ENCODE data around the gene MAN1A1.

MAN1A1 gene

GRCh38 chr6:119170103-119170446 lies 179.5 kb downstream of the MAN1A1 start:
- TF ChIP-seq FOXP2 (optimal IDR thresholded peaks at IDR 0.05; ENCODE audit: borderline replicate concordance, extremely low read depth, extremely low read length, insufficient read depth) (no peak), TAF1 (IDR thresholded peaks at IDR 0.05; ENCODE audit: borderline replicate concordance, insufficient read depth, low read length) (no peak), REST (IDR thresholded peaks at IDR 0.05; ENCODE audit: insufficient read depth in 1 of 2, low read depth in 2 of 2, low read length in 2 of 2) (no peak), POLR2AphosphoS5 (IDR thresholded peaks at IDR 0.05; ENCODE audit: low read depth, low read length) (no peak), SIN3A (IDR thresholded peaks at IDR 0.05; ENCODE audit: borderline replicate concordance, insufficient read depth, low read length) (no peak)

GRCh38 chr6:119166024-119166784 lies 183.4 kb downstream of the MAN1A1 start:
- TF ChIP-seq REST (IDR thresholded peaks at IDR 0.05; ENCODE audit: insufficient read depth in 1 of 2, low read depth in 2 of 2, low read length in 2 of 2): no peak
- no peak for TF ChIP-seq POLR2AphosphoS5 (IDR thresholded peaks at IDR 0.05; ENCODE audit: low read depth, low read length)
- TF ChIP-seq SIN3A (IDR thresholded peaks at IDR 0.05; ENCODE audit: borderline replicate concordance, insufficient read depth, low read length): no peak
- TF ChIP-seq TAF1 (IDR thresholded peaks at IDR 0.05; ENCODE audit: borderline replicate concordance, insufficient read depth, low read length): no peak
- TF ChIP-seq FOXP2 (optimal IDR thresholded peaks at IDR 0.05; ENCODE audit: borderline replicate concordance, extremely low read depth, extremely low read length, insufficient read depth): no peak

DNA sequence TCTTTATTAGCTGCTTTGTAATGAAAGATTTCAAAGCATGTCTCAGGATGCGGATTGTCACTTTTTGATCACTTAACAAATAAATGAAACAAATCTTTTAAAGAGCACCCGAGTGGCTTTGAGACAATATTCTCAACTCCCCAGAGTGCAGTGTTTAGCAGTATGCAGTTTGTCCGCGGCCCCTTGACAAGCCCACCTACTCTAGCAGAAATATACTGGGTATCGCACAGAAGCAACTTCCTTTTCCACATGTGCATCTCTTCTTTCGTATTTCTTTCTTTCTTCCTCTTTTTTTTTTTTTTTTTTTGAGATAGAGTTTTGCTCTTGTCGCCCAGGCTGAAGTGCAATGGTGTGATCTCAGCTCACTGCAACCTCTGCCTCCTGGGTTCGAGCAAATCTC lies 186.6 kb downstream of the MAN1A1 start:
- no peak for TF ChIP-seq TAF1 (IDR thresholded peaks at IDR 0.05; ENCODE audit: borderline replicate concordance, insufficient read depth, low read length)

- TF ChIP-seq POLR2AphosphoS5 (IDR thresholded peaks at IDR 0.05; ENCODE audit: low read depth, low read length) (no peak), FOXP2 (optimal IDR thresholded peaks at IDR 0.05; ENCODE audit: borderline replicate concordance, extremely low read depth, extremely low read length, insufficient read depth) (no peak), REST (IDR thresholded peaks at IDR 0.05; ENCODE audit: insufficient read depth in 1 of 2, low read depth in 2 of 2, low read length in 2 of 2) (no peak), TAF1 (IDR thresholded peaks at IDR 0.05; ENCODE audit: borderline replicate concordance, insufficient read depth, low read length) (no peak)
Measured at GRCh38 chr6:119162134-119162775, 187.3 kb downstream of the MAN1A1 start.

DNA sequence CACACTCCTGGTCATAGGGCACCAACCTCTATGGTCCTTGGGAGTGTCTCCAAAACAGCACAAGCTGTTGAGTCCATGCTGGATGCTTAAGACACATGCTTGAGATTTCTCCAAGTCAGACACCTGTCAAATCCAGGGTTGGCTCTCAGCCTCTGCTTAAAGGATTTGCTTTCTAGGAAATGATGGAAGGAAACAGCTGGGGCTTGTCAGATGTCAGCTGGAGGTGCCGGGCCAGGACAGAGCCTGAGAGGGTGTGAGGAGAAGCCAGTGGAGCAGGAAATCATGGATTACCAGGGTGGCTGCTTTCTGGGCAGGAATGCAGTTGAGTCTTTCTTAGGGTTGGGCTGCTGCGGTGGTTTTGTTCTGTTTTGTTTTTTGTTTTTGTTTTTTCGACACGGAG lies 188.1 kb downstream of the MAN1A1 start:
- TF ChIP-seq POLR2AphosphoS5 (IDR thresholded peaks at IDR 0.05; ENCODE audit: low read depth, low read length): no peak
- TF ChIP-seq TAF1 (IDR thresholded peaks at IDR 0.05; ENCODE audit: borderline replicate concordance, insufficient read depth, low read length): no peak
- TF ChIP-seq SIN3A (IDR thresholded peaks at IDR 0.05; ENCODE audit: borderline replicate concordance, insufficient read depth, low read length): no peak
- no peak for TF ChIP-seq FOXP2 (optimal IDR thresholded peaks at IDR 0.05; ENCODE audit: borderline replicate concordance, extremely low read depth, extremely low read length, insufficient read depth)
- no peak for TF ChIP-seq REST (IDR thresholded peaks at IDR 0.05; ENCODE audit: insufficient read depth in 1 of 2, low read depth in 2 of 2, low read length in 2 of 2)
